Activated naive CD8-positive, alpha-beta T cell treated with anti-CD3 and anti-CD28 coated beads for 36 hours (primary cell): ENCODE data around the gene UNC13B. TPM values are rescaled to one million over a fixed set of nuclear protein-coding genes. Genes with fewer than 3 reads are reported as not detected.

Source experiments
- DNase-seq: peaks from one replicate; pipeline ENCODE4 v3.0.0; 2021
- H3K27ac Mint-ChIP-seq: one replicate; pipeline ENCODE4 v1.8.0; 2022; ENCODE audit warnings: mild to moderate bottlenecking, moderate library complexity, mixed read lengths
- H3K27me3 Mint-ChIP-seq: one replicate; pipeline ENCODE4 v1.8.0; 2022; ENCODE audit warnings: mild to moderate bottlenecking, mixed read lengths
- H3K36me3 Mint-ChIP-seq: one replicate; pipeline ENCODE4 v1.8.0; 2021; ENCODE audit warnings: mild to moderate bottlenecking, mixed read lengths
- H3K4me1 Mint-ChIP-seq: one replicate; pipeline ENCODE4 v1.8.0; 2021; ENCODE audit warnings: mixed read lengths
- H3K4me3 Mint-ChIP-seq: one replicate; pipeline ENCODE4 v1.8.0; 2022; ENCODE audit warnings: mild to moderate bottlenecking, moderate library complexity, mixed read lengths
- H3K9me3 Mint-ChIP-seq: one replicate; pipeline ENCODE4 v1.8.0; 2022; ENCODE audit warnings: mixed read lengths
- total RNA-seq, 2 experiments: library from RNA; stranded (reverse); gene quantifications; one replicate each; pipeline ENCODE4 v1.2.3, GENCODE V29; 2021

Gene UNC13B
- total RNA-seq, 2 experiments from 2014 or later, result 2.5 to 3.7 TPM

- Mint-ChIP-seq H3K27me3 (peaks cover 50% of the 10 kb centered on the region), H3K4me3 (no peak overlapping the region), H3K27ac (no peak overlapping the region), H3K4me1 (no peaks in the 10 kb centered on the region), H3K9me3 (peaks cover 8% of the 10 kb centered on the region), H3K36me3 (peaks cover 1% of the 10 kb centered on the region)
- no peak for DNase-seq
Observed at GRCh38 chr9:35452481-35452880, 290.7 kb downstream of the UNC13B start.

GRCh38 chr9:35453786-35454185, 292.0 kb downstream of the UNC13B start:
- Mint-ChIP-seq H3K4me1 (no peaks in the 10 kb centered on the region), H3K27me3 (peaks cover 45% of the 10 kb centered on the region), H3K27ac (no peak overlapping the region), H3K36me3 (peaks cover 1% of the 10 kb centered on the region), H3K4me3 (no peak overlapping the region), H3K9me3 (peaks cover 8% of the 10 kb centered on the region)
- no peak for DNase-seq

Other genes starting within 250 kb of the UNC13B start
- gene PHF24, start 203.7 kb upstream of the UNC13B start, total RNA-seq, result under 1 TPM; 0.23 to 0.30 TPM
- 1 to 10 TPM; 7.6 to 8.1 TPM for gene DNAJB5, start 172.3 kb upstream of the UNC13B start, total RNA-seq
- 100 to 1,000 TPM; 264 to 289 TPM for gene VCP, start 89.4 kb upstream of the UNC13B start, total RNA-seq
- gene FANCG, start 82.1 kb upstream of the UNC13B start, total RNA-seq, result 100 to 1,000 TPM in 1 of 2 experiments, 10 to 100 TPM in 1; 92.8 to 113 TPM
- gene PIGO, start 65.4 kb upstream of the UNC13B start, total RNA-seq, result 10 to 100 TPM; 24.3 to 25.4 TPM
- gene STOML2, start 58.9 kb upstream of the UNC13B start, total RNA-seq, result 100 to 1,000 TPM; 260 to 271 TPM
- 1 to 10 TPM; 3.8 to 4.1 TPM for gene ATOSB, start 46.1 kb upstream of the UNC13B start, total RNA-seq